Activated naive CD4-positive, alpha-beta T cell treated with anti-CD3 and anti-CD28 coated beads, Interleukin-2, amount 10 ng/mL, durations not matched to agents 7 days and 5 days (primary cell): Measurements from ENCODE around the gene GLP2R.

Source experiments
- CTCF ChIA-PET: fragments of 350-600 bp; sonication (Branson Sonifier 250); formaldehyde crosslinking; loops from one replicate; lab custom pipeline; 2021; ENCODE audit warnings: antibody characterized with exemption; lab: Charles Lee
- DNase-seq: peaks from one replicate; pipeline ENCODE4 v3.0.0-alpha.2; 2020
- H3K27ac Mint-ChIP-seq: one replicate; pipeline ENCODE4 v1.8.0; 2021; ENCODE audit warnings: mild to moderate bottlenecking, moderate library complexity, mixed read lengths
- H3K27me3 Mint-ChIP-seq: one replicate; pipeline ENCODE4 v1.8.0; 2021; ENCODE audit warnings: mild to moderate bottlenecking, mixed read lengths
- H3K36me3 Mint-ChIP-seq: one replicate; pipeline ENCODE4 v1.8.0; 2021; ENCODE audit warnings: mixed read lengths
- H3K4me1 Mint-ChIP-seq: one replicate; pipeline ENCODE4 v1.8.0; 2021; ENCODE audit warnings: mixed read lengths
- H3K4me3 Mint-ChIP-seq: one replicate; pipeline ENCODE4 v1.8.0; 2021; ENCODE audit warnings: mild to moderate bottlenecking, moderate library complexity, mixed read lengths
- H3K9me3 Mint-ChIP-seq: one replicate; pipeline ENCODE4 v1.8.0; 2021; ENCODE audit warnings: mixed read lengths

The GLP2R gene

DNA sequence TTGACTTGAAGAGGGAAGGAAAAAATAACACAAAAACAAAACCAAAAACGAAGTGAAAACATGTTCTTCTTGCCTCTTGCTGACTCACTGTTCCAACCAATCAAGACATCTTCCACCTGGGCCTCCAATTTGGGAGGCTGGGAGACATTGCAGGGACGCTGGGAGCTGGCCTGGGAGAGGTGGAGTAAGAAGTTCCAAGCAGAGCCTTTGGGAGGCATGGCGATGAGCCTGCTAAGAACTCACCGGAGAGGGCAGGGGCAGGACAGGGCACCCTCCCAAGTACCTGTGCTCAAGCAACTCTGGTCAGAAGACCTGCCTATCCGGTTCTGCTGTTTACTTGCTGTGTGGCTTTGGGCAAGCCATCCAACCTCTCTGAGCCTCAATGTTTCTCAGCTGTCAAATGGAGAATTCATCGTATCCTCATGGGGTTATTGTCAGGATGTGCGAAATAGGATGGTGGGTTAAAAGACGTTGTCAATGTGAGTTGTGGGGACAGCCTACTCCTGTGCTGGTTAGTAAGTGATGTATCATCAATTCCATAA, 856 bp upstream of the GLP2R start:
- Mint-ChIP-seq H3K4me1 (no peaks in the 10 kb centered on the region), H3K9me3 (peaks cover 3% of the 10 kb centered on the region), H3K4me3 (no peak overlapping the region), H3K36me3 (no peaks in the 10 kb centered on the region), H3K27me3 (no peaks in the 10 kb centered on the region), H3K27ac (no peak overlapping the region)
- no peak for DNase-seq
- CTCF ChIA-PET = no interaction called here

GRCh38 chr17:9828296-9829295, 2.9 kb downstream of the GLP2R start:
- Mint-ChIP-seq H3K4me3 (no peak overlapping the region), H3K27ac (no peak overlapping the region), H3K27me3 (no peaks in the 10 kb centered on the region), H3K36me3 (no peaks in the 10 kb centered on the region), H3K9me3 (no peaks in the 10 kb centered on the region), H3K4me1 (no peaks in the 10 kb centered on the region)
- CTCF ChIA-PET = no interaction called here
- DNase-seq = no peak

GRCh38 chr17:9829343-9829742, 3.6 kb downstream of the GLP2R start:
- H3K4me3 Mint-ChIP-seq = no peak overlapping the region
- H3K36me3 Mint-ChIP-seq = no peaks in the 10 kb centered on the region
- no peaks in the 10 kb centered on the region for H3K9me3 Mint-ChIP-seq
- H3K27ac Mint-ChIP-seq = no peak overlapping the region
- DNase-seq = no peak
- CTCF ChIA-PET = no interaction called here
- no peaks in the 10 kb centered on the region for H3K4me1 Mint-ChIP-seq
- no peaks in the 10 kb centered on the region for H3K27me3 Mint-ChIP-seq

GRCh38 chr17:9830711-9831110, 5.0 kb downstream of the GLP2R start:
- Mint-ChIP-seq H3K9me3 (no peaks in the 10 kb centered on the region), H3K27ac (no peak overlapping the region), H3K27me3 (no peaks in the 10 kb centered on the region), H3K36me3 (no peaks in the 10 kb centered on the region), H3K4me3 (no peak overlapping the region), H3K4me1 (no peaks in the 10 kb centered on the region)
- CTCF ChIA-PET = no interaction called here
- DNase-seq = no peak

GRCh38 chr17:9833922-9834321, 8.2 kb downstream of the GLP2R start:
- H3K27ac Mint-ChIP-seq = no peak overlapping the region
- H3K4me3 Mint-ChIP-seq = no peak overlapping the region
- H3K9me3 Mint-ChIP-seq = peaks cover 2% of the 10 kb centered on the region
- DNase-seq = no peak
- no peaks in the 10 kb centered on the region for H3K36me3 Mint-ChIP-seq
- H3K4me1 Mint-ChIP-seq = no peaks in the 10 kb centered on the region
- CTCF ChIA-PET = no interaction called here
- H3K27me3 Mint-ChIP-seq = no peaks in the 10 kb centered on the region

DNA sequence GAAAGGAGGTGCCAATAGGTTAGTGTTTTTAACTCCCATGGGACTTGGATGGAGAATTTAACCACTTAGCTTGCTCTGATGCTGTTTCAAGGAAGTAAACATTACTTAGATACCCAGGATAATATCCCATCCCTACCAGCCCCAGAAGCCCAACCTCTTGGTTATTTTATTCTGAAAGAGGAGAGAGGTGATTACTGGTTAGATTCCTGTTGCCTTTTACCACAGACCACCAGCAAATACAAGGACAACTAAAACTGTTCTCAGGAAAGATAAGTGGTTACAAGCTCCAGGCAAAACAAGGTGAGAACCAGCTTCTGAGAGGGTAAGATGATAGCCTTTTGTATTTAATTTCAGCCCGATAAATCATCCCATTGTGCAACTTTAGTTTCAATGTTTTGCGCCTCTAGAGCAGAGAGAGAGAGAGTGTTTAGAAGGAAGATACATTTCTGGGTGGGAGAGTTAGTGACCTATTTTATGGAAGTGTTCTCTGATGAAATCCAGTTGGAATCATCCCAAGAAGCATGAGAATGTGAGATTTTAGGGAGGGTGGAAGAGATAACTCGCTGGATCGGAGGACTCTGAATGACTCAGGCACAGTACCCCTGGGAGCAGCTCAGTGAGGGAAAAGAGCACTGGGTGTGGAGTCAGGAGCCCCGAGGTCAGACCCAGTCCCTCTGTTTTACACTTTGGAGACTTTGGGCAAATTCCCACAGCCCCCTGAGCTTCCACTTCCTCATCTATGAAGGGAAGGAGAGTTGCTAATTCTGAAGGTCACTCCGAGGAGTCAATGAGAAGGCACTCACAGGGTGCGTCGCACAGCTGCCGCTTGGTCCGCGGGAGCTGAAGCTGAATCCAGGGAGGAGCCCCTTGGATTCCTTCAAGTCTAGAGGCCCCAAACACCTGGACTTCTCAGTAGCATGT, 12.1 kb downstream of the GLP2R start:
- Mint-ChIP-seq H3K4me1 (no peaks in the 10 kb centered on the region), H3K36me3 (no peaks in the 10 kb centered on the region), H3K27ac (no peak overlapping the region), H3K4me3 (no peak overlapping the region), H3K9me3 (peaks cover 2% of the 10 kb centered on the region), H3K27me3 (no peaks in the 10 kb centered on the region)
- CTCF ChIA-PET = no interaction called here
- no peak for DNase-seq

DNA sequence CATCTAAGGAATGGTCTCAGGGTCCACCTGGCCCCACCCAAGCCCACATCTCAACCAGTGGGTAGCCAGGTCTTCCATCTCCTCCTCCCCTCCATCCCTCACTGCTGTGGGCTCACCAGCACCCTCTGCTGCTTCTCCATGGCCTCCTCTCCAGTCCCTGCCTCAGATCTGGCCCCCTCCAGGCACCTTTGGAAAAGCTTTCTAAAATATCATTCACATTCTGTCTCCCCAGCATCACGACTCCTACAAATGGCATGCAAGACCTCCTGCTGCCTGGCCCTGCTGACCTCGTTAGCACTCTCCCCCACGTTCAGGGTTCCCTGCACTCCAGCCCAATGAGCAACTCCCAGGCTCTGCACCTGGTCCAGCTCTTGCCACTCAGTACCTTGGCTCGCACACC, 13.7 kb downstream of the GLP2R start:
- no peak for DNase-seq
- Mint-ChIP-seq H3K4me3 (no peak overlapping the region), H3K27me3 (no peaks in the 10 kb centered on the region), H3K9me3 (peaks cover 2% of the 10 kb centered on the region), H3K27ac (no peak overlapping the region), H3K4me1 (no peaks in the 10 kb centered on the region), H3K36me3 (no peaks in the 10 kb centered on the region)
- CTCF ChIA-PET = no interaction called here

DNA sequence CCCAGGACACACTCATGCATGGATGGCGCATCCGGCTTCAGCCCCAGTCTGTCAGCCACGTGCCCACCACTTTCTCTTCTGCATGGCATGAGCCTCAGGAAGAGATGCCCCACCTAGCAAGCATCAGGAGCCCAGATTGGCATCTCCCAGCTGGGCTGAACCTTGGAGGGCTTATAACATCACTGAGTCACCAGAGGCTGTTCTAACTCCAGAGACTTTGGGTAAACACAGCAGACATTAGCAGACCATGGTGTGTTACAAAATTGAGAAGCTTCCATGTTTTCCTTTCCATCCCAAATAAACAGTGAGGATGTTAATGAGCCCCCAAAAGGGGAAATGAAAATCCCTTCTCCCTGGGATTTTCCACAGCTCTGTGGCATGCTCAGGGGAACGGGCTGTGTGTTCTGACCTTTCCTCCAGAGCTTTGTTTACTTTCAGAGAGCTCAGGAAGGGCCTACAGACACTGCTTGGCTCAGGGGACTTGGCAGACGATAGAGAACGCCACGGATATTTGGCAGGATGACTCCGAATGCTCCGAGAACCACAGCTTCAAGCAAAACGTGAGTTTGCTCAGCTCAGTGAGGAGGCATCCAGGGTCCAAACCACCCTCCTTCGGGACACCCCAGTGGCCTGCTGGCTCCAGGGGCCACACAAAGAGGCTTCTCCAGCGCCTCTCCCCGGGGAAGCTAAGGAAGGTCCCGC, 16.5 kb downstream of the GLP2R start:
- no peaks in the 10 kb centered on the region for H3K4me1 Mint-ChIP-seq
- no peak for DNase-seq
- no peak overlapping the region for H3K27ac Mint-ChIP-seq
- H3K9me3 Mint-ChIP-seq = peaks cover 2% of the 10 kb centered on the region
- no peak overlapping the region for H3K4me3 Mint-ChIP-seq
- H3K36me3 Mint-ChIP-seq = no peaks in the 10 kb centered on the region
- CTCF ChIA-PET = no interaction called here
- no peaks in the 10 kb centered on the region for H3K27me3 Mint-ChIP-seq

- CTCF ChIA-PET = no interaction called here
These were observed 17.7 kb downstream of the GLP2R start for GRCh38 chr17:9843152-9844010.

DNA sequence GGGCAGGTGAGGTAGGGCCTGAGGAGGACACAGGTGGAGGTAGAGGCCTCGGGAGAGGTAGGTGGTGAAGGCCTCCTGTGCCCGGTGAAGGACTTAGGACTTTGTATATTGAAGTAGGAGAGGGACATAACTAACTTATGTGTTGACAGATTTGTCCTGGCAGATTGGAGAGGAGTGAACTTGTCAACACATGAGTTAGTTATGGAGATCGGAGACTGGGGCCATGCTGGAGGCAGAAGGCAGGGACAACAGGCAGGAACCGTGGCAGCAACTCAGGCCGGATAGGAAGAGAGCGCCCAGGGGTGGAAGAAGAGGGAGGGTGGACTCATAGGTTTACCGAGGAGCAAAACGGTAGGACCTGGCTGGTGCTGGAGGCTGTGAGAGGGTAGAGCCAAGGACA, 18.4 kb downstream of the GLP2R start:
- H3K36me3 Mint-ChIP-seq = no peaks in the 10 kb centered on the region
- H3K9me3 Mint-ChIP-seq = no peaks in the 10 kb centered on the region
- CTCF ChIA-PET = no interaction called here
- H3K27me3 Mint-ChIP-seq = no peaks in the 10 kb centered on the region
- no peak overlapping the region for H3K27ac Mint-ChIP-seq
- no peak for DNase-seq
- H3K4me1 Mint-ChIP-seq = no peaks in the 10 kb centered on the region
- H3K4me3 Mint-ChIP-seq = no peak overlapping the region

More at GRCh38 chr17:9843152-9844010, 17.7 kb downstream of the GLP2R start:
- H3K36me3 Mint-ChIP-seq = no peaks in the 10 kb centered on the region
- DNase-seq = no peak
- H3K27me3 Mint-ChIP-seq = no peaks in the 10 kb centered on the region
- H3K4me1 Mint-ChIP-seq = no peaks in the 10 kb centered on the region
- H3K27ac Mint-ChIP-seq = no peak overlapping the region
- H3K4me3 Mint-ChIP-seq = no peak overlapping the region
- H3K9me3 Mint-ChIP-seq = no peaks in the 10 kb centered on the region

DNA sequence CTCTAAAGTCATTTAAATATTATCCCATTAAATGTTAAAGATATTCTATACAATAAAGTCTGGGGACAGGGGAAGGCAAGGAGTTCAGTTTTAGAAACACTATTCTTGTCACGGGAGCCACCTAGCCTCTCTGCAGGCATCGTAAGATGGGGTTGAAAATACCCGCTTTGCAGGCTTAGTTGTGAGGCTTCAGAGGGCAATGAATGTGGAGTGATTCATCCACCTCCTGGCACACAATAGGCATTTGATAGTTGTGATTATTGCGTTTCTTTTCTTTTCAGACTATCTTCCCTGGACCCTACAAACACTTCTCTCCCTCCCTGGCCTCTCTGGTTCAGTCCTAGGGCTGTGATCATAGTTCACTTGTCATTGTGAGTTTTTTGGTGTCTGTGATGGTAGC, 19.6 kb downstream of the GLP2R start:
- no peak overlapping the region for H3K27ac Mint-ChIP-seq
- CTCF ChIA-PET = no interaction called here
- H3K27me3 Mint-ChIP-seq = no peaks in the 10 kb centered on the region
- H3K9me3 Mint-ChIP-seq = no peaks in the 10 kb centered on the region
- no peak overlapping the region for H3K4me3 Mint-ChIP-seq
- no peak for DNase-seq
- no peaks in the 10 kb centered on the region for H3K36me3 Mint-ChIP-seq
- H3K4me1 Mint-ChIP-seq = no peaks in the 10 kb centered on the region

GRCh38 chr17:9850151-9850550, 24.4 kb downstream of the GLP2R start:
- no peaks in the 10 kb centered on the region for H3K4me1 Mint-ChIP-seq
- H3K27ac Mint-ChIP-seq = no peak overlapping the region
- H3K4me3 Mint-ChIP-seq = no peak overlapping the region
- H3K9me3 Mint-ChIP-seq = no peaks in the 10 kb centered on the region
- CTCF ChIA-PET = no interaction called here
- no peaks in the 10 kb centered on the region for H3K27me3 Mint-ChIP-seq
- H3K36me3 Mint-ChIP-seq = no peaks in the 10 kb centered on the region
- DNase-seq = no peak

DNA sequence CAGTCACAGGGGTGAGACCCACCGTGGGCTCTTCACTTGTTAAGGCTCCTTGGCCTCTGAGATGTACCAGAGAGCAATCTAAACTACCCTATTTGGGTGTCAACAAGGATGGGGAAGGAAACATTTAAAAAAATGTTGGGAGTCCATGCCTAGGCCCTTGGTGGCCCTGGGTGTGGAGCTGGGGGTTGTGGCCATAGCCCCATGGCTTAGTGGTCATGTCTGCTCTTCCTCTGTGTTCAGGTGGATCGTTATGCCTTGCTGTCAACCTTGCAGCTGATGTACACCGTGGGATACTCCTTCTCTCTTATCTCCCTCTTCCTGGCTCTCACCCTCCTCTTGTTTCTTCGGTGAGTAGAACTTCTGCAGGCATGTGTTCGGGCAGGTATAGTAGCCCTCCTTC, 28.5 kb downstream of the GLP2R start:
- H3K9me3 Mint-ChIP-seq = peaks cover 4% of the 10 kb centered on the region
- no peaks in the 10 kb centered on the region for H3K36me3 Mint-ChIP-seq
- no peak overlapping the region for H3K27ac Mint-ChIP-seq
- CTCF ChIA-PET = no interaction called here
- H3K4me3 Mint-ChIP-seq = no peak overlapping the region
- no peaks in the 10 kb centered on the region for H3K4me1 Mint-ChIP-seq
- DNase-seq = no peak
- H3K27me3 Mint-ChIP-seq = no peaks in the 10 kb centered on the region
